ENCODE results near the gene NXPE4.
"Not testable (repeated sequence)": the region's sequence is repeated elsewhere in the genome, so short reads cannot be mapped to it uniquely, and the experiment has no call there.

Gene NXPE4

GRCh38 chr11:114595571-114595970, at the start of gene NXPE4:
Gene NXPE4 (minus strand): TSS chr11:114595786. CDS start chr11:114594759, 1,027 bp downstream.
- no peak for DNase-seq

GRCh38 chr11:114639440-114639839, 43.9 kb upstream of the NXPE4 start:
- DNase-seq, result not testable (repeated sequence)

GRCh38 chr11:114631445-114631965, 35.9 kb upstream of the NXPE4 start:
- not testable (repeated sequence) for DNase-seq

- DNase-seq, result no peak
These were observed 29.7 kb upstream of the NXPE4 start for GRCh38 chr11:114625294-114625693.

GRCh38 chr11:114624455-114625207, 29.0 kb upstream of the NXPE4 start:
- no peak for DNase-seq

GRCh38 chr11:114623720-114624119, 28.1 kb upstream of the NXPE4 start:
- DNase-seq, result no peak

- DNase-seq, result no peak
These were observed 27.3 kb upstream of the NXPE4 start for GRCh38 chr11:114622858-114623257.

GRCh38 chr11:114621950-114622809, 26.6 kb upstream of the NXPE4 start:
- DNase-seq, result no peak

GRCh38 chr11:114621072-114621471, 25.5 kb upstream of the NXPE4 start:
- no peak for DNase-seq

- no peak for DNase-seq
These were observed 24.1 kb upstream of the NXPE4 start for GRCh38 chr11:114619659-114620173.

GRCh38 chr11:114618139-114618538, 22.6 kb upstream of the NXPE4 start:
- DNase-seq, result no peak

GRCh38 chr11:114617157-114618124, 21.9 kb upstream of the NXPE4 start:
- no peak for DNase-seq

GRCh38 chr11:114616516-114616915, 20.9 kb upstream of the NXPE4 start:
- DNase-seq, result no peak

GRCh38 chr11:114615448-114616361, 20.1 kb upstream of the NXPE4 start:
- no peak for DNase-seq

- DNase-seq, result no peak
These were observed 18.6 kb upstream of the NXPE4 start for GRCh38 chr11:114614127-114614720.

GRCh38 chr11:114613094-114613493, 17.5 kb upstream of the NXPE4 start:
- not testable (repeated sequence) for DNase-seq

GRCh38 chr11:114612686-114613085, 17.1 kb upstream of the NXPE4 start:
- no peak for DNase-seq

- DNase-seq, result not testable (repeated sequence)
These were observed 16.6 kb upstream of the NXPE4 start for GRCh38 chr11:114612199-114612598.

- no peak for DNase-seq
These were observed 15.7 kb upstream of the NXPE4 start for GRCh38 chr11:114610984-114611944.

Measured in activated T-cell treated with anti-CD3 and anti-CD28 coated beads for 4 hours (primary cell).